HepG2 (cell line): ENCODE data around the gene ATG16L2. TPM values are rescaled to one million over a fixed set of nuclear protein-coding genes. Genes with fewer than 3 reads are reported as not detected.
A peak's percentile ranks its signal among the peaks of the same experiment; 100 is the strongest.

Experiments used
- AGO2 ChIP-seq: fragments of 200-400 bp; formaldehyde crosslinking; optimal IDR thresholded peaks from 2 replicates; pipeline ENCODE3; 2017; ENCODE audit warnings: mild to moderate bottlenecking, low read depth, low read length, moderate library complexity
- KLF16 ChIP-seq, 2 experiments: sonication (generic) in 1 of 2; formaldehyde crosslinking in 1 of 2; IDR thresholded peaks; 2 replicates each; pipeline versions ENCODE4 v1.6.1 to v1.8.0; 2016 to 2023; ENCODE audit warnings: missing genetic modification reagents in 2 of 2, missing compliant biosample characterization in 1 of 2
- PRDM15 ChIP-seq: sonication (generic); formaldehyde crosslinking; IDR thresholded peaks from 2 replicates; pipeline ENCODE4 v1.4.0; 2020; ENCODE audit warnings: missing genetic modification reagents
- STAT6 ChIP-seq: sonication (generic); formaldehyde crosslinking; IDR thresholded peaks from 2 replicates; pipeline ENCODE4 v1.4.0; 2020; ENCODE audit warnings: missing genetic modification reagents, mild to moderate bottlenecking, borderline replicate concordance
- ZBTB40 ChIP-seq, 2 experiments: fragments of 450-650 bp in 1 of 2; sonication (generic) in 1 of 2; formaldehyde crosslinking in 1 of 2; IDR thresholded peaks; 2 replicates each; pipeline versions ENCODE4 v1.6.1 to v1.8.0; 2016 to 2022; ENCODE audit warnings: antibody characterized with exemption in 1 of 2, mild to moderate bottlenecking in 1 of 2, missing genetic modification reagents in 1 of 2
- ZFP62 ChIP-seq: sonication (generic); formaldehyde crosslinking; IDR thresholded peaks from 2 replicates; pipeline ENCODE4 v1.4.0; 2020; ENCODE audit warnings: missing genetic modification reagents
- ZFX ChIP-seq: sonication (generic); formaldehyde crosslinking; IDR thresholded peaks from 2 replicates; pipeline ENCODE4 v1.4.0; 2020; ENCODE audit warnings: mild to moderate bottlenecking, low read depth, missing genetic modification reagents, moderate library complexity
- ZNF24 ChIP-seq: fragments of 450-650 bp; IDR thresholded peaks from 2 replicates; pipeline ENCODE4 v1.6.1; 2017; ENCODE audit warnings: antibody characterized with exemption, mild to moderate bottlenecking
- ZNF253 ChIP-seq: sonication (generic); formaldehyde crosslinking; IDR thresholded peaks from 2 replicates; pipeline ENCODE4 v1.8.0; 2022; ENCODE audit warnings: mild to moderate bottlenecking, missing genetic modification reagents, borderline replicate concordance
- ZNF703 ChIP-seq: sonication (generic); formaldehyde crosslinking; IDR thresholded peaks from 2 replicates; pipeline ENCODE4 v1.5.1; 2020; ENCODE audit warnings: missing genetic modification reagents, mild to moderate bottlenecking, moderate library complexity, borderline replicate concordance
- ZSCAN25 ChIP-seq: sonication (generic); formaldehyde crosslinking; IDR thresholded peaks from 2 replicates; pipeline ENCODE4 v1.8.0; 2022; ENCODE audit warnings: mild to moderate bottlenecking, missing genetic modification reagents
- polyA plus RNA-seq, 8 experiments: library from polyadenylated mRNA; depleted of rRNA in 3 of 8; stranded (reverse) in 7 of 8; unstranded in 1 of 8; fragments of >200 nt; fragmentation: Illumina TruSeq in 4 of 8; extraction: Trizol in 4 of 8; gene quantifications; 2 replicates each; pipeline versions ENCODE4 v1.2.1 to v1.2.3, GENCODE V29; 2011 to 2016; ENCODE audit warnings: low read depth in 4 of 8, missing spikeins in 1 of 8, mixed read lengths in 1 of 8; ENCODE audit not compliant: insufficient read depth in 1 of 8
- total RNA-seq, 5 experiments: library from RNA; depleted of rRNA; stranded (reverse); fragments of >200 nt; fragmentation: Illumina TruSeq; extraction: Trizol; gene quantifications; 2 replicates each; pipeline ENCODE4 v1.2.3, GENCODE V29; 2016; ENCODE audit warnings: low read depth in 1 of 5

ATG16L2 gene
- total and polyA plus RNA-seq, 2 of the 13 experiments (the other 11 are each of a cell fraction or from before 2014, with no cell fraction given), result 6.2 to 14.8 TPM

GRCh38 chr11:72787216-72788104 lies 26.8 kb upstream of the ATG16L2 start (continued):
- peak; percentile 97 for TF ChIP-seq ZFX (CRISPR knock-in tag)
- no peak for TF ChIP-seq AGO2
- TF ChIP-seq ZSCAN25 (CRISPR knock-in tag), result no peak
- TF ChIP-seq ZNF24, result no peak
- TF ChIP-seq ZNF703 (CRISPR knock-in tag), result no peak
- 0 out of 4 replicates have a peak, but pooled peaks of 1 of the 2 experiments have one; percentile 39 for TF ChIP-seq KLF16 (CRISPR knock-in tag; IDR thresholded peaks at IDR 0.05)
- TF ChIP-seq STAT6 (CRISPR knock-in tag), result no peak
- TF ChIP-seq ZNF253 (CRISPR knock-in tag), result no peak
- no peak for TF ChIP-seq ZBTB40 (IDR thresholded peaks at IDR 0.05)
- no peak for TF ChIP-seq ZBTB40 (CRISPR knock-in tag; IDR thresholded peaks at IDR 0.05)
- TF ChIP-seq ZFP62 (CRISPR knock-in tag), result no peak
- peak; percentile 84; the same call in 1 of the 2 replicates for TF ChIP-seq PRDM15
